ENCODE data around the gene CAPN1.

The CAPN1 gene

GRCh38 chr11:65204646-65205601 is 23.2 kb downstream of the CAPN1 start:
- no peak overlapping the region for H3K4me3 ChIP-seq (ENCODE audit: low read depth, low read length)
- peak; percentile 77 for DNase-seq (ENCODE audit: low read depth)
- no peak for TF ChIP-seq POLR2A (IDR thresholded peaks at IDR 0.05; ENCODE audit: extremely low read depth, insufficient read length)
- TF ChIP-seq, protein P1, sequence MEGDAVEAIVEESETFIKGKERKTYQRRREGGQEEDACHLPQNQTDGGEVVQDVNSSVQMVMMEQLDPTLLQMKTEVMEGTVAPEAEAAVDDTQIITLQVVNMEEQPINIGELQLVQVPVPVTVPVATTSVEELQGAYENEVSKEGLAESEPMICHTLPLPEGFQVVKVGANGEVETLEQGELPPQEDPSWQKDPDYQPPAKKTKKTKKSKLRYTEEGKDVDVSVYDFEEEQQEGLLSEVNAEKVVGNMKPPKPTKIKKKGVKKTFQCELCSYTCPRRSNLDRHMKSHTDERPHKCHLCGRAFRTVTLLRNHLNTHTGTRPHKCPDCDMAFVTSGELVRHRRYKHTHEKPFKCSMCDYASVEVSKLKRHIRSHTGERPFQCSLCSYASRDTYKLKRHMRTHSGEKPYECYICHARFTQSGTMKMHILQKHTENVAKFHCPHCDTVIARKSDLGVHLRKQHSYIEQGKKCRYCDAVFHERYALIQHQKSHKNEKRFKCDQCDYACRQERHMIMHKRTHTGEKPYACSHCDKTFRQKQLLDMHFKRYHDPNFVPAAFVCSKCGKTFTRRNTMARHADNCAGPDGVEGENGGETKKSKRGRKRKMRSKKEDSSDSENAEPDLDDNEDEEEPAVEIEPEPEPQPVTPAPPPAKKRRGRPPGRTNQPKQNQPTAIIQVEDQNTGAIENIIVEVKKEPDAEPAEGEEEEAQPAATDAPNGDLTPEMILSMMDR (IDR thresholded peaks at IDR 0.05; ENCODE audit: low read depth, low read length): peak; percentile 98
- peak; percentile 52; the same call in 1 of the 2 replicates for TF ChIP-seq MYC (IDR thresholded peaks at IDR 0.05; ENCODE audit: low read depth, low read length)
- TF ChIP-seq, protein P2, sequence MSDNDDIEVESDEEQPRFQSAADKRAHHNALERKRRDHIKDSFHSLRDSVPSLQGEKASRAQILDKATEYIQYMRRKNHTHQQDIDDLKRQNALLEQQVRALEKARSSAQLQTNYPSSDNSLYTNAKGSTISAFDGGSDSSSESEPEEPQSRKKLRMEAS (IDR thresholded peaks at IDR 0.05; ENCODE audit: low read depth, low read length): 0 out of 2 replicates have a peak, but pooled peaks have one; percentile 21

DNA sequence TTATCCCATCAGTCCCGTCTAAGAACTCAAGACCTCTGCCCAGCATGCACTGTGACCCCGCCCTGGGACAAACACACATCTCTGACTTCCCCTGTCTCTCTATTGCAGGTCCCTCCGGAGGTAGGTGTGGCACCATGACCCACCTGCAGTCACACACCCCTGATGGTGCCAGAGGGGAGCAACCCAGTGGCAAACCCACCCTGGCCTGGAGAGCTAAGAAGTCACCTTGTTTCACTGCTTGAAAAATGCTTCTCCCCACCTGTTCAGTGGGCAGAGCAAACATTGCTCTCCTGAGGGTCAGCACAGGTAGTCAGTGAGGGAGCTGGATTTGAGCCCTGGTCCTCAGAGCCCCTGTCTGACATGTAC is 23.9 kb downstream of the CAPN1 start:
- TF ChIP-seq MYC (IDR thresholded peaks at IDR 0.05; ENCODE audit: low read depth, low read length): no peak
- TF ChIP-seq, protein P2 (IDR thresholded peaks at IDR 0.05; ENCODE audit: low read depth, low read length): no peak
- TF ChIP-seq POLR2A (IDR thresholded peaks at IDR 0.05; ENCODE audit: extremely low read depth, insufficient read length): no peak
- TF ChIP-seq, protein P1 (IDR thresholded peaks at IDR 0.05; ENCODE audit: low read depth, low read length): no peak
- no peak overlapping the region for H3K4me3 ChIP-seq (ENCODE audit: low read depth, low read length)
- no peak for DNase-seq (ENCODE audit: low read depth)

GRCh38 chr11:65206441-65206841 is 24.7 kb downstream of the CAPN1 start:
- H3K4me3 ChIP-seq (ENCODE audit: low read depth, low read length): no peak overlapping the region
- no peak for DNase-seq (ENCODE audit: low read depth)
- TF ChIP-seq, protein P1 (IDR thresholded peaks at IDR 0.05; ENCODE audit: low read depth, low read length): no peak
- TF ChIP-seq POLR2A (IDR thresholded peaks at IDR 0.05; ENCODE audit: extremely low read depth, insufficient read length): no peak
- TF ChIP-seq, protein P2 (IDR thresholded peaks at IDR 0.05; ENCODE audit: low read depth, low read length): no peak
- no peak for TF ChIP-seq MYC (IDR thresholded peaks at IDR 0.05; ENCODE audit: low read depth, low read length)

- no peak for DNase-seq (ENCODE audit: low read depth)
- H3K4me3 ChIP-seq (ENCODE audit: low read depth, low read length): no peak overlapping the region
- TF ChIP-seq, protein P2 (IDR thresholded peaks at IDR 0.05; ENCODE audit: low read depth, low read length): no peak
- TF ChIP-seq POLR2A (IDR thresholded peaks at IDR 0.05; ENCODE audit: extremely low read depth, insufficient read length) (no peak), MYC (IDR thresholded peaks at IDR 0.05; ENCODE audit: low read depth, low read length) (no peak)
- TF ChIP-seq, protein P1 (IDR thresholded peaks at IDR 0.05; ENCODE audit: low read depth, low read length): no peak
Measured at GRCh38 chr11:65206901-65207300, 25.2 kb downstream of the CAPN1 start.

GRCh38 chr11:65207918-65208784 is 26.4 kb downstream of the CAPN1 start:
- no peak overlapping the region for H3K4me3 ChIP-seq (ENCODE audit: low read depth, low read length)
- TF ChIP-seq MYC (IDR thresholded peaks at IDR 0.05; ENCODE audit: low read depth, low read length) (no peak), POLR2A (IDR thresholded peaks at IDR 0.05; ENCODE audit: extremely low read depth, insufficient read length) (no peak)
- TF ChIP-seq, protein P2 (IDR thresholded peaks at IDR 0.05; ENCODE audit: low read depth, low read length): no peak
- TF ChIP-seq, protein P1 (IDR thresholded peaks at IDR 0.05; ENCODE audit: low read depth, low read length): no peak
- no peak for DNase-seq (ENCODE audit: low read depth)
